GM18511 (cell line): Measurements from ENCODE around the gene NINJ2.

ENCODE experiments used
- ATAC-seq: cut with Tn5 transposase; IDR thresholded peaks from one replicate; pipeline ENCODE4 v1.9.1; 2021; ENCODE audit warnings: mild to moderate bottlenecking, moderate library complexity; ENCODE audit not compliant: unreplicated experiment

Gene NINJ2

GRCh38 chr12:553216-554000, 109.8 kb downstream of the NINJ2 start:
- peak; percentile 85 for ATAC-seq

GRCh38 chr12:552466-552865, 110.8 kb downstream of the NINJ2 start:
- ATAC-seq, result no peak

GRCh38 chr12:550473-551260, 112.6 kb downstream of the NINJ2 start:
- ATAC-seq, result no peak

GRCh38 chr12:549476-550082, 113.7 kb downstream of the NINJ2 start:
- no peak for ATAC-seq

GRCh38 chr12:547883-548470, 115.3 kb downstream of the NINJ2 start:
- ATAC-seq, result no peak

- peak; percentile 52 for ATAC-seq
Measured at GRCh38 chr12:546920-547845, 116.1 kb downstream of the NINJ2 start.

- ATAC-seq, result no peak
Measured at GRCh38 chr12:546265-546919, 116.9 kb downstream of the NINJ2 start.

- ATAC-seq, result no peak
Measured at GRCh38 chr12:545835-546234, 117.4 kb downstream of the NINJ2 start.

- ATAC-seq, result no peak
Measured at GRCh38 chr12:544941-545635, 118.2 kb downstream of the NINJ2 start.

- no peak for ATAC-seq
Measured at GRCh38 chr12:544142-544541, 119.1 kb downstream of the NINJ2 start.

GRCh38 chr12:543114-543451, 120.2 kb downstream of the NINJ2 start:
- no peak for ATAC-seq

GRCh38 chr12:542395-543113, 120.7 kb downstream of the NINJ2 start:
- no peak for ATAC-seq

GRCh38 chr12:541676-542324, 121.4 kb downstream of the NINJ2 start:
- ATAC-seq, result no peak

GRCh38 chr12:539540-540310, 123.5 kb downstream of the NINJ2 start:
- no peak for ATAC-seq

- ATAC-seq, result no peak
Measured at GRCh38 chr12:538731-539539, 124.3 kb downstream of the NINJ2 start.

- ATAC-seq, result no peak
Measured at GRCh38 chr12:537772-538171, 125.5 kb downstream of the NINJ2 start.
